NCI-H2227 (cell line): ENCODE measurements around the gene FAM83C.
A peak's percentile ranks its signal among the peaks of the same experiment; 100 is the strongest.

Experiments
- DNase-seq: peaks from one replicate; lab custom pipeline; 2025; ENCODE audit not compliant: unreplicated experiment; lab: John Stamatoyannopoulos, UW

The FAM83C gene

DNA sequence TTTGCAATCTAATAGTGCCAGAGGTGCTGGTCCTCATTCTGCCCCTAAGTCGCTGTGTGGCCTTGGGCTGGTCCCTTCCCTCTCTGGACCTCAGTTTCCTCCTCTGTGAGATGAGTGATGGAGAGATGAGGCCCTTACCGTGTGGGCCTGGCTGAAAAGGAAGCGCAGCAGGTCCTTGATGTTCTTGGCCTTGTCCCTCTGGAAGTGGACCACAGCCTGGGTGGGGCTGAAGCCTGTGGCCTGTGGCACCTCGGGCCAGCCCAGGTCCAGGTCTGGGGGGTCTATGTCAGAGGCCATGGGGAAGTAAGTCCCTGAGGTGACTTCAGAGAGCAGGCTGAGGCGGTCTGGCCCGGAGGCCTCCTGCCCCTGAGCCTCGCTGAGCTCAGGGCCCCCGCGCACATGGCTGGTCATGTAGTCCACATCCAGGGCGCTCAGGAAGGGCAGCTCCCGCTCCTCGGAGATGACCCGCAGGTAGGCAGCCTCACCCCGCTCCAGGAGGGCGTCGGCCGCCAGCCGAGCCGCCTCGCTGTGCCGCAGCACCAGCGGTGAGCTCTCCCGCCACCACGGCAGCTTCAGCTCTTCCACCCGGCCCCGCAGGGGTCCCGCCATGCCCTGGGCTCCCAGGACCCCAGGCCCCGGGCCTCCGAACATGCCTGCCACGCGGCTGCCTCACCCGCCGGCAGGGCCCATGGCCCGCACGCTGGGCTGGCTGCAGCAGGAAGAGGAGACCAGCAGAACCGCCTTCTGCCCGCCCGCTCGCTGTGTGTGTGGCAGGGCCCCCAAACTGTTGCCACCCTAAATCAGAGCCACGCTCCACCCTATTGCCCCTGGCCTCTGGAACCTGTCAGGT, at the start of gene FAM83C:
FAM83C (minus strand) TSS at position 772 of the 850 bp plus-strand sequence; CDS start at position 651, 121 bp downstream.
- no peak for DNase-seq

- no peak for DNase-seq
Measured at GRCh38 chr20:35341366-35342028, 49.3 kb upstream of the FAM83C start.

GRCh38 chr20:35340436-35340835, 48.2 kb upstream of the FAM83C start:
- DNase-seq = no peak

GRCh38 chr20:35339636-35340035, 47.4 kb upstream of the FAM83C start:
- DNase-seq = no peak

DNA sequence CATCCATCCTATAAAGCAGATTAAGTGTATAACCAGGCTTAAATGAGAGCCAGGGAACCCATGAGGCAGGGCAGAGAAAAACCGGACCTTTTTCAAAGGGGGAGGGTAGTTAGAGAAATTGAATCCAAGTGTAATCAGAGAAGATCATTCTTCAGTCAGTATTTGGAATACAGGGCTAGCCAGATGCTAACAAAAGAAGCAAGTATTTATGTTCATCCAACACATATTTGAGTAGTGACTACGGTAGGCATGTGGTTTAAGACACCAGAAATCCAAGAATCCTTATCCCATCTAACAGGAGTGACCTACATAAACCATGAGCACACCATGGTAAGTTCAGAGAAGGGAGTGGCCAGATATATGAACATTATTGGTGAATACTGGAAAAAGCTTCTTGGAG, 46.8 kb upstream of the FAM83C start:
- DNase-seq = no peak

DNA sequence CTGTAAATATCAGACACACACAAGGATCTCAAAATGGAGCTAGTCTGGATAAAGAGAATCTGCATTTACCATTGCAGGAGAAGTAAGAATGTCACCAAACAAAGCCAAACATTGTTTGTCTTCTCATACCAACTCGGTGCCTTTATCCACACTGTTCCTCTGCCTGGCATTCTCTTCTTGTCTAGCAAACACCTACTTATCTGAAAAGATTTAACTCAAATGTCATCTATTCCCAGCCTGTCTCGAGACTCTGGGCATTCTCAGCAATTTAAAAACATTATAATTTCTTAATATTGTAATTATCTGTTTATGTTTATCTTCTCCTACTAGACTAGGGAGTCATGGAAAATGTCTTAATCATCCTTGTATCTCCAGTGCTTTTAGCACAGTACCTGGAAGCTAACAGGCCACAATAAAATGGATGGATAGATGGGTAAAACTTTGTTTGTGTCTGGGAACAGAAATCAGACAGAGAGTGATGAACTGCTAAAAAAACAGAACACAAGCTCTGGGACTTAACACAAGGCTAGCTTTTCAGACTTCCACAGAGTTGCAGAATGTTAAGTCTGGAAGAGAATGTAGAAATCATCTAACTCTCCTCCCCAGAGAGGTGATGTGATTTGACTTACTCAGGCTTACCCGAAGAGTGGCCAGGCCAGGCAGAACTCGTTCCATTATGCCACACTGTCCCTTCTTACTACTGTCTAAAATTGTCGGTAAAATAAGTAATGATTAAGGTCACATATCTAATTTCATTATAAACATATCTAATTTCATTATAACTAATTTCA, 42.3 kb upstream of the FAM83C start:
- no peak for DNase-seq

DNA sequence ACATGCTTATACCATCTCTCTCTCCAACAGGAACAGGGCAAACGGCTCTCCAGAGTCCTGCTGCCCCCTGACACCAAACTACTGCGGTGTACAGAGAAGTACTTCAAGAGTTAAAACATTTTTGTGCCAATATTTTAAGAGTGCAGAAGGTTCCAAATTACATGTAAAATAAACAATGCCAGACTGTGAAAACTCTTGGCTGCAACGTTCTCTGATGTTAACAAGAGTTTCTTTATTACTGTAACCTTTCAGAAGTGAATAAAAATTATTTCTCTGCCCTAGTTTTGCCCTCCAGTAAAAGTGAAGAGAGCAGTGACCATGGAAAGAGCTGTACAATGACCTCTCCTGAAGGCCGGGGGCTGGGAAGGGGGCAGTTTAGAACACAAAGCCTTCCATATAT, 41.4 kb upstream of the FAM83C start:
- DNase-seq = no peak

DNA sequence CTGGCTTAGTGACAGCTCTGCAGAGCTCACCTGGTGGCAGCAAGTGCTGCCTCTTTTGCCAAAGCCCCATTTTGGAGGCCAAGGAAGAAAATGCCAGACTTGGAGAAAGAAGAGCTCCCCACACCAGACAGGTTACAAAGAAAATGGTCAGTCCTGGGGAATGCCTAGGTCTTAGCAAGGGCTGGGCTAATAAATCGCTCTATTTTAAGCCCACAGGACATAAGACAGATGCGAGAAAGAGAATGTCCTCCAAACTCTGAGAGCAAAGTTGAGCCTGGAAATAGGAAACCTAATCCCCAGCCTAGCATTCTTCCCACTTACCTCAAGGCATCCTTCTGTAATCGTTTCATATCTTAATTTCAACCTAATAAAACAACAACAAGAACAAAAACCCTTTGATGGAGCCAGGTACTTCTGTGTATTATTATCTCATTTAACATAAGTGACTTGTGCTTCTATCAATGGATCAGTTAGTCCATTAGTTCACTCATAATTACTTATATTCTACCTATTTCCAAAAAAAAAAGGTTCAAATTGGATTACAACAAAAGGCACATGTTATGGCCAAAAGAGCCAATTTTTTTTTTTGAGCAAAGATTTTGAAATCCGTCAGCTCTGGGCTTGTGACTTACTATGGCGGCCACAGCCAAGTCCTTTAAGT, 40.4 kb upstream of the FAM83C start:
- DNase-seq = no peak

DNA sequence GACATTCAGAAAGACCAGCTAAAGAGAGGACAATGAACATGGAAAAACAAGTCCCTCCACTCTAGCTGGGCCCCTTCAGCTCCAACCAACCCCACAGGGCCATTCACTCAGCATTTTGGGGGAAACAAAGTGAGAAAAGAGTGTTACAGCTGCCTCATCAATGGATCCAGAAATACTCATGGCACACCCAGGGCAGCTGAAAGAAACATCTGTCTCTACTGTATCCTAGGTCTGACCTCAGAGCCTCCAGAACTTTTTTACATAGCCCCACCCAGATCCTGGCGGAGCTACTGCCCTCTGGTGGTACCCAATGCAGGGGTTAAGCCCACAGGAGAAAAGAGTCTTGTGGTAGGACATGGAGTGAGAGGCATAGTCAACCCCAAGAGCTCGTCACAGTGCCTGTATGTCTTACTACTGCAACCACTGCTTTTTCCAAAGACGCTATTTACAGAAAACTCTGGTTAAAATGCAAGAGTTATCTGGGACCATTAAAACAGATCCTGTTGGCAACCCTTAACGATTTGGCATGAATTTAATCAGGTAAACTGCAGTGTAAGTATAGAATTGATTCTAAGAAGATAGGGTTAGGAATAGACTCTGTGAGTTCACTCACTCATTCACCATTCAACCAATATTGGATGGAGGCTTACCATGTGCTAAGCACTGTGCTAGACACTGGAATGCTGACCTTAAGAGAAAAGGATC, 37.4 kb upstream of the FAM83C start:
- DNase-seq = peak; percentile 21

DNA sequence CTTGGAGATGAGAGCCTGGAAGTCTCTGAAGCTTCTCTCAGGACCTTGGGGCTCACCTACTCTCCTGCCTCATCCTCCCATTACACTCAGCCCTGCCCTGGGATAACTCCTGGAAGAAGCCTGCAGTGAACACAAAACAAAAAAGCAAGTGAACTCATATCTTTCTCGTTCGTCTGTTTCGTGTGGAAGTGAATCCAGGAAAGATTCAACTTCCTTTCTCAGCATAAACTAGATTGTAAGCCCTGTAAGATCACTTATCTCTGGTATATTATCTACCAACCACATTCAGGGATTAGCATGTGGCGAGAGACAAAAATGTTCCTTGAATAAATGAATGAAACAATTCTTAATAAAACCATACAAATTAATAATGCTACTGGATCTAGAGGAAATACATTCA, 36.5 kb upstream of the FAM83C start:
- no peak for DNase-seq

DNA sequence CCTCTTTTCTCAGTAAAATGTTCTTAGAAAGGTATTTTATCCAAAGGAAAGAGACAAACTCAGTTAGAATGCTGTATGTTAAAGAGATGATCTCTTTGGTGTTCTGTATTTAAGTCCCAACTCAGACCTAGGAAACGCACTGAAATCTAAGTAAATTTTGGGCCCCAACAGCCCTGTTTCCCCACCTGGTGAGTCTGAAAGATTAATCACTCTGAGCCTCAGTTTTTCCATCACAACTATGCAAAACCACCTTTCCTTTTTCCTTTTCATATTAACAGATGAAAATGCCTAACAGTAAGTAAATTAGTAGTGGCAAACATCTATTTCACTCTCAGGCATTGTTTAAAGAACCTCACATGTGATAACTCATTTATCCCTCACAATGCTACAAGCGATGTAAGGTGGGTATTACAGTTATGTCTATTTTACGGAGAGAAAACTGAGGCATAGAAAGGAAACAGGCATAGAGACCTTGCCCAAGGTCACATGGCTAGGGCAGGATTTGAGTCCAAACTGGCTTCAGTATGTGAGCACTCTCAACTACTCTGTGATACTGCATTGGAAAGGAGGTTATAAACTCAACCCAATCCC, 36.0 kb upstream of the FAM83C start:
- DNase-seq = no peak

DNA sequence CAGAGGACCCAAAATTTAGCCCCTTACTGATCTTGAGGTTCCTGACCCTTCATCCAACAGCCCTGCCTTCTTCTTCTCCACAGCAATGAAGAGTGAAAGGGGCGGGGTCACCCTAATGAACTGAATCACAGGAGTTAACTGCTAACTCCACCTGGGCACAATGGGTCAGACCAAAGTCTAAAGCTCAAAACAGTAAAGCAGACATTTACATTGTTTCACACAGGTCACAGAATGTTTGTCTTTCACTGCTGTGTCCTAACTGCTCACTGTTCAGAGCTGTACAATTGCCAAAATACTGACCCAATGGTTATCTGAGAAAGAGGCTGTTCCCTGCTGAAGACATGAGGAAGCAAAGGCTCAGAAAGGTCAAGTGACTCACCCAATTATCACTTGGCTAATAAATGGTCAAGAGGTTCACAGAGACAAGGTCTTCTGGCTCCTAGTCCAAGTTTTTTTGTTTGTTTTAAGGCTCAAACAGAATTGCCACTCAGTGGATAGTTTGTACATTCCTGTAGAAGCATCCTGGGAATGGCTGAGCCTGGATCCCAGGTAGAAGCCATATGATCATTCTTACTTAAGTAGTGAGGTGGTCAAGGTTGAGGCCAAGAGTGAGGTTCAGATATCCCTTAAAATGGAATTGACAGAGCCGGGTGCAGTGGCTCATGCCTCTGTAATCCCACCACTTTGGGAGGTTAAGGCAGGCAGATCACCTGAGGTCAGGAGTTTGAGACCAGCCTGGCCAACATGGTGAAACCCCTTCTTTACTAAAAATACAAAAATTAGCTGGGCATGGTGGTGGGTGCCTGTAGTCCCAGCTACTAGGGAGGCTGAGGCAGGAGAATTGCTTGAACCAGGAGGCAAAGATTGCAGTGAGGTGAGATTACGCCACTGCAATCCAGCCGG, 35.1 kb upstream of the FAM83C start:
- no peak for DNase-seq

GRCh38 chr20:35326740-35327073, 34.5 kb upstream of the FAM83C start:
- DNase-seq = no peak

- DNase-seq = peak; percentile 26
Measured at GRCh38 chr20:35326021-35326739, 34.0 kb upstream of the FAM83C start.

DNA sequence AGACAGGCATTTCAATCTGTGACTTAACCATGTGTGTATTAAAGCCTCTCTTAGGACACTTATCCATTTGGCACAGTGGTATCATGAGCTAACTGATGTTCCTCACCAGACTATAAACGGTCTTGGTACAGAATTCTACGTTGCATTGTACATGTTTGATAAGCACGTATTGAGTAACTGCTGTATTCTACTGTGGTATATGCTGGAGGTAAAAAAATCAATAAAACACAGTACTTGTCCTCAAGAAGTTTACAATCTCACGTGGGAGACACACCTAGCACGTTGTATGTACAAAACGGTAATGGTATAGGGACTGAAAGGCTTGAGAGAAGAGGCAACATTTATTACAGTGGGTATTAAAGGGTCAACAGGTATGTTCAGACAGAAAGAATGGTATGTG, 33.2 kb upstream of the FAM83C start:
- no peak for DNase-seq

GRCh38 chr20:35320396-35321126, 28.3 kb upstream of the FAM83C start:
- DNase-seq = no peak

DNA sequence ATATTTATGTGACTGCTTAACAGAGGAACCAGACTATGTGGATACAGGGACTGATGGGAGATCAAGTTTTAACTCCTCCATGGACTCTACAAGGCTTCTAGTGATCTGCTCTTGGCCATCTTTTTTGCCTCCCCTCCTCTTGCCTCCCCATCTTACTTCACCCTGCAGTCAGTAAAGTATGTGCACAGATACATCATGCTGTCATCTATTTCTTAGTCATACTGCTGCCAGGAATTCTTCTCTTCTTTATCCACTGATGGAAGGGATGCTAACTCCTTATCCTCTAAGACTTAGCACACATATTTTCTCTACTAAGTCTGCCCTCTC, 27.6 kb upstream of the FAM83C start:
- no peak for DNase-seq

DNA sequence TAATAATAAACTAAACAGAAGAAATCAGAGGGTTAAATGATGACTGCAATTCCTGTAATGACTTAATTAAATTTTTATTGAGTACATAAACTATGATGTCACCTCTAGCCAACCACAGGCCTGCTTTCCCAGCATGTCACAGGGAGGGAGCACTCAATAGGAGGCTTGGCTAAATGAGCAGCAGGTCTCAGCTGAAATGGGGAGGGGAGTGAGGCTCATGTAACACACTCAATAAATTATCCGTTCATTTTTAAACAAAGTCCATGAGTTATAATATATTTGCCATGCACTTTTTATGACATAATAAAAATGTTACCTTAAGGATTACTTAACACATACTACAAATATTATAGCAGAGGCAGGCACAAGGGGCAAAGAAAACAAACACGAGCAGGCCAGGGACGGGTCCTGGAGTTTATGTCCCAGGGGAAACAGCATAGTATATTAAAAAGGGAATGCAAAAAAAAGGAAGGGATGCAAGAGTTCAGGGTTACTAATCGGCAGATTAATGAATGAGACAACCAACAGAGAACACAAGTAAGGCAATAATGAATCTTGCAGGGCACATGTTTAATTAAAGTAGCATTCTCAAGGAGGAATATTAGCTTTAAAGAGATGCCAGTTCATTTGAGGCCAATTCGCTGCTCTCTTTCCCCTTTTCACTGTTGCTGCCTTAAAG, 27.1 kb upstream of the FAM83C start:
- DNase-seq = no peak
